GM18507 (cell line): Measurements from ENCODE around the gene SKOR1.

Experiments
- DNase-seq: peaks from one replicate; pipeline ENCODE4 v3.0.0; 2011; ENCODE audit warnings: low read depth; ENCODE audit not compliant: insufficient read length; ENCODE audit errors: extremely low spot score
- FAIRE-seq: peaks from 2 replicates; lab custom pipeline; 2011; peaks lifted over from hg19 to GRCh38; lab: Jason Lieb, UNC

Gene SKOR1

GRCh38 chr15:67843092-67843501, 17.8 kb downstream of the SKOR1 start:
- DNase-seq (no peak), FAIRE-seq (no peak)

GRCh38 chr15:67843571-67844387, 18.5 kb downstream of the SKOR1 start:
- DNase-seq (no peak), FAIRE-seq (no peak)

- FAIRE-seq (no peak), DNase-seq (no peak)
Observed at GRCh38 chr15:67845974-67846373, 20.7 kb downstream of the SKOR1 start.

GRCh38 chr15:67849538-67849937, 24.2 kb downstream of the SKOR1 start:
- FAIRE-seq (no peak), DNase-seq (no peak)

GRCh38 chr15:67850336-67850735, 25.0 kb downstream of the SKOR1 start:
- FAIRE-seq: no peak

GRCh38 chr15:67850994-67851571, 25.8 kb downstream of the SKOR1 start:
- no peak for DNase-seq
- FAIRE-seq: no peak

More at GRCh38 chr15:67850336-67850735, 25.0 kb downstream of the SKOR1 start:
- no peak for DNase-seq

- DNase-seq (no peak), FAIRE-seq (no peak)
Observed at GRCh38 chr15:67852418-67852817, 27.1 kb downstream of the SKOR1 start.

- no peak for DNase-seq
- FAIRE-seq: no peak
Observed at GRCh38 chr15:67853454-67853853, 28.1 kb downstream of the SKOR1 start.

- no peak for DNase-seq
- FAIRE-seq: no peak
Observed at GRCh38 chr15:67854358-67854757, 29.0 kb downstream of the SKOR1 start.

- no peak for DNase-seq
- no peak for FAIRE-seq
Observed at GRCh38 chr15:67855842-67856241, 30.5 kb downstream of the SKOR1 start.

- no peak for FAIRE-seq
- DNase-seq: no peak
Observed at GRCh38 chr15:67857220-67857619, 31.9 kb downstream of the SKOR1 start.

GRCh38 chr15:67859331-67859946, 34.1 kb downstream of the SKOR1 start:
- DNase-seq (no peak), FAIRE-seq (no peak)

- DNase-seq (no peak), FAIRE-seq (no peak)
Observed at GRCh38 chr15:67861983-67862382, 36.7 kb downstream of the SKOR1 start.

GRCh38 chr15:67862750-67863441, 37.6 kb downstream of the SKOR1 start:
- no peak for DNase-seq
- peak; percentile 83 for FAIRE-seq

- FAIRE-seq (peak; percentile 62), DNase-seq (peak; percentile 73)
Observed at GRCh38 chr15:67863442-67863987, 38.2 kb downstream of the SKOR1 start.

GRCh38 chr15:67865331-67865730, 40.0 kb downstream of the SKOR1 start:
- FAIRE-seq (no peak), DNase-seq (no peak)

GRCh38 chr15:67865766-67866165, 40.5 kb downstream of the SKOR1 start:
- FAIRE-seq: no peak
- no peak for DNase-seq

- FAIRE-seq (no peak), DNase-seq (no peak)
Observed at GRCh38 chr15:67869701-67870100, 44.4 kb downstream of the SKOR1 start.

- DNase-seq (no peak), FAIRE-seq (no peak)
Observed at GRCh38 chr15:67870868-67871408, 45.6 kb downstream of the SKOR1 start.

GRCh38 chr15:67873777-67874176, 48.5 kb downstream of the SKOR1 start:
- DNase-seq (no peak), FAIRE-seq (no peak)
